MCF 10A (cell line): ENCODE data around the gene USP7. TPM values are rescaled to one million over a fixed set of nuclear protein-coding genes. Genes with fewer than 3 reads are reported as not detected.

Source experiments
- BruUV-seq: library from RNA; stranded (reverse); fragments of 400-500 nt; replicated peaks from 2 replicates; lab custom pipeline; 2021; lab: Mats Ljungman, UMichigan
- CTCF ChIA-PET: fragments of 300-600 bp; sonication (Branson Sonifier 250); formaldehyde crosslinking; extraction: SDS; loops from one replicate; lab custom pipeline; 2021; ENCODE audit warnings: antibody characterized with exemption, inconsistent platforms; lab: Yijun Ruan, JAX
- POLR2A ChIA-PET: fragments of 300-600, 350-650 bp; sonication (Branson Sonifier 250); formaldehyde crosslinking; extraction: SDS; loops from one replicate; lab custom pipeline; 2020; ENCODE audit warnings: antibody characterized with exemption, inconsistent platforms; lab: Yijun Ruan, JAX
- DNase-seq: peaks from one replicate; pipeline ENCODE4 v3.0.0-alpha.2; 2018; ENCODE audit not compliant: unreplicated experiment
- H3K27ac Mint-ChIP-seq: one replicate; pipeline ENCODE4 v1.8.0; 2022; ENCODE audit warnings: mild to moderate bottlenecking, low read depth, mixed read lengths; ENCODE audit not compliant: unreplicated experiment
- H3K27me3 Mint-ChIP-seq: one replicate; pipeline ENCODE4 v1.8.0; 2022; ENCODE audit warnings: mixed read lengths; ENCODE audit not compliant: insufficient read depth, unreplicated experiment
- H3K36me3 Mint-ChIP-seq: one replicate; pipeline ENCODE4 v1.8.0; 2022; ENCODE audit warnings: mild to moderate bottlenecking, moderate library complexity, mixed read lengths; ENCODE audit not compliant: insufficient read depth, unreplicated experiment
- H3K4me1 Mint-ChIP-seq: one replicate; pipeline ENCODE4 v1.8.0; 2022; ENCODE audit warnings: mixed read lengths; ENCODE audit not compliant: insufficient read depth, unreplicated experiment
- H3K4me3 Mint-ChIP-seq: one replicate; pipeline ENCODE4 v1.8.0; 2022; ENCODE audit warnings: mild to moderate bottlenecking, moderate library complexity, mixed read lengths; ENCODE audit not compliant: unreplicated experiment
- H3K9me3 Mint-ChIP-seq: one replicate; pipeline ENCODE4 v1.8.0; 2022; ENCODE audit warnings: mixed read lengths; ENCODE audit not compliant: unreplicated experiment
- CTCF ChIP-seq: fragments of 200-600 bp; IDR thresholded peaks from one replicate; pipeline ENCODE4 v1.8.0; 2022; ENCODE audit warnings: antibody characterized with exemption, mild to moderate bottlenecking; ENCODE audit not compliant: unreplicated experiment
- intact Hi-C: fragments of 100-400 bp; cut with micrococcal nuclease; formaldehyde crosslinking; loops from 2 replicates; pipeline ENCODE4 v1.14.1; 2022
- total RNA-seq: library from RNA; stranded (reverse); gene quantifications from 2 replicates; pipeline ENCODE4 v1.2.3, GENCODE V29; 2022

USP7 gene
- total RNA-seq, 1 experiment from 2014 or later, result 108 TPM

GRCh38 chr16:8888951-8889892, 74.5 kb downstream of the USP7 start:
- TF ChIP-seq CTCF, result no peak
- Mint-ChIP-seq H3K9me3 (no peaks in the 10 kb centered on the region), H3K4me3 (no peak overlapping the region), H3K36me3 (peaks cover 44% of the 10 kb centered on the region), H3K27me3 (no peaks in the 10 kb centered on the region), H3K4me1 (peaks cover 23% of the 10 kb centered on the region), H3K27ac (no peak overlapping the region)
- ChIA-PET POLR2A (interaction anchor here (0.6 kb wide), 2 partner anchors 12 to 85 kb away, joined by 3 read pairs; no protein-coding TSS in a partner anchor), CTCF (interaction anchor here (0.6 to 7.8 kb wide), 4 partner anchors 10 to 1727 kb away, joined by 3 to 56 read pairs (median 4); partner anchors contain the start of gene LITAFD)
- intact Hi-C loops, result loop anchor here (10.0 kb wide), 1 partner anchor 246 kb away; no protein-coding TSS in a partner anchor
- DNase-seq, result no peak
- BruUV-seq, result no TSS peak

- CTCF ChIA-PET, result interaction anchor here (0.6 to 7.8 kb wide), 2 partner anchors 8 to 44 kb away, joined by 3 to 56 read pairs; partner anchors contain the start of gene LITAFD
These were observed 75.7 kb downstream of the USP7 start for GRCh38 chr16:8887952-8888560.

GRCh38 chr16:8887431-8887765, 76.3 kb downstream of the USP7 start:
- ChIA-PET CTCF (interaction anchor here (7.8 kb wide), 1 partner anchor 8 kb away, joined by 56 read pairs; the partner anchor contains the start of gene LITAFD), POLR2A (no interaction called here)
- H3K27ac Mint-ChIP-seq, result no peak overlapping the region
- no peak for TF ChIP-seq CTCF
- DNase-seq, result no peak
- no peaks in the 10 kb centered on the region for H3K27me3 Mint-ChIP-seq
- no peak overlapping the region for H3K4me3 Mint-ChIP-seq
- BruUV-seq, result no TSS peak
- peaks cover 23% of the 10 kb centered on the region for H3K4me1 Mint-ChIP-seq
- H3K36me3 Mint-ChIP-seq, result peaks cover 25% of the 10 kb centered on the region
- intact Hi-C loops, result loop anchor here (10.0 kb wide), 1 partner anchor 247 kb away; no protein-coding TSS in a partner anchor
- H3K9me3 Mint-ChIP-seq, result no peaks in the 10 kb centered on the region

More at GRCh38 chr16:8887952-8888560, 75.7 kb downstream of the USP7 start:
- Mint-ChIP-seq H3K27ac (no peak overlapping the region), H3K4me1 (peaks cover 23% of the 10 kb centered on the region), H3K4me3 (no peak overlapping the region), H3K27me3 (no peaks in the 10 kb centered on the region), H3K9me3 (no peaks in the 10 kb centered on the region), H3K36me3 (peaks cover 32% of the 10 kb centered on the region)
- intact Hi-C loops, result loop anchor here (10.0 kb wide), 1 partner anchor 247 kb away; no protein-coding TSS in a partner anchor
- no TSS peak for BruUV-seq
- peak; percentile 31 for DNase-seq
- POLR2A ChIA-PET, result interaction anchor here (0.7 kb wide), 1 partner anchor 9 kb away, joined by 3 read pairs; no protein-coding TSS in a partner anchor
- TF ChIP-seq CTCF, result no peak
